ENCODE results near the gene FSD1L. TPM values are rescaled to one million over a fixed set of nuclear protein-coding genes. Genes with fewer than 3 reads are reported as not detected.
A peak's percentile ranks its signal among the peaks of the same experiment; 100 is the strongest.

Gene FSD1L
- total and polyA plus RNA-seq, 2 of the 13 experiments (the other 11 are each of a cell fraction or from before 2014, with no cell fraction given): 4.1 to 5.1 TPM

DNA sequence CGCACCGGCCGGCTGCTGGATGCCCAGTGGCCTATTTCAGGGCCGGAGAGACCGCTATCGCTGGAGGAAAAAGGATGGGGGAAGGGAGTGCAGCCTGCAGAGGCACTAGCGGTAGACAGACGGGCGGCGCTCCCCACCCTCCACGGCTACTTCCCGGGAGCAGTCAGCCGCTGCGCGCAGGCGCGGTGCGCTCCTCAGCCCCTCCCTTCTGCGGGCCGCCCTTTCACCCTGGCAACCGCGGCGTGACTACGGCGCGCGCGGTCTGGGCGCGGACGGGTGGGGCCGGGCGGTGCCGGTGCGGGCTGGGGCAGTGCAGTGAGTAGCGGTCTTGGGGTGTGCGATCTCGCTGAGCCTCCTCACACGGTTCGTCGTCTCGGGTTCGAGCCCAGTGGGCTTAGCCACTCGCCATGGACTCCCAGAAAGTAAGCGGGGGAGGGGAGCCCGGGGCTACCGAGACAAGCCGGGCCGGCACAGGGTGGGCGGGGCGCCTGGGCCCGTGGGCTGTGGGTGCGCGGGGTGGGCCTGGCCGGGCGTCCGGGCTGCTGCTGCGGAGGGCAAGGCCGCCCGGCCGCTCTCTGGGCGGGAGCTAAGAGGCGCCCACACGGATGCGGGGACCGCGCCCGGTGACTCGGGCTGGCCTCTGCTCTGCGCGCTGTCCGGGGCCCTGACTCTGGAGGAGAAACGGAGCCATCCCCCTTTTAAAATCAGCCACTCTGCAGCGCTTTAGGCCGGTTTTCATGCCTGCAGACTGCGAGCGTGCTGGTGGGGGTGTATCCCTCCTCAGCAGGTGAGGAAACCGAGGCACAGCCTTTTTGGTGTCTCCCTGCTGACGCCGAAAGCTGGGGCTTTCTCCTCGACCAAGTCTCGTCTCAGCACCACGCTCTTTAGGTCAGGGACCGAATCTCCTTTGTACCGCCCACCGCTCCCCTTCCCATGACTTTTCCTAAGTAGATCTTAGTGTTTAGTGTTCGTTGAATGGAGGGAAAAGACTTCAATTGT, at the start of gene FSD1L (continued):
- peak; percentile 61; the same call in 1 of the 2 replicates for TF ChIP-seq KDM5A (IDR thresholded peaks at IDR 0.05; ENCODE audit: borderline replicate concordance, low read length)
- no peak for TF ChIP-seq CSRNP2 (CRISPR knock-in tag; conservative IDR thresholded peaks at IDR 0.05; ENCODE audit: low read depth)
- no peak for TF ChIP-seq NR2F2 (IDR thresholded peaks at IDR 0.05; ENCODE audit: borderline replicate concordance, low read depth)
- no peak for TF ChIP-seq SIN3B (IDR thresholded peaks at IDR 0.05; ENCODE audit: low read length)
- no peak for TF ChIP-seq IKZF1 (IDR thresholded peaks at IDR 0.05)
- no peak for TF ChIP-seq ZNF547 (CRISPR knock-in tag; IDR thresholded peaks at IDR 0.05)
- no peak for TF ChIP-seq TCF7 (IDR thresholded peaks at IDR 0.05; ENCODE audit: low read depth)
- TF ChIP-seq ZNF468 (CRISPR knock-in tag; IDR thresholded peaks at IDR 0.05): no peak
- TF ChIP-seq ZBTB8A (CRISPR knock-in tag; IDR thresholded peaks at IDR 0.05; ENCODE audit: borderline replicate concordance, low read depth): no peak; the same call in 1 of the 2 replicates
- no peak; the same call in 1 of the 2 replicates for TF ChIP-seq MED13 (CRISPR knock-in tag; IDR thresholded peaks at IDR 0.05)
- no peak for TF ChIP-seq GABPA (IDR thresholded peaks at IDR 0.05; ENCODE audit: low read depth, low read length)
- TF ChIP-seq GABPA (CRISPR knock-in tag; IDR thresholded peaks at IDR 0.05; ENCODE audit: low read depth): no peak
- peak; percentile 58; the same call in 1 of the 2 replicates for TF ChIP-seq NFKB2 (CRISPR knock-in tag; IDR thresholded peaks at IDR 0.05; ENCODE audit: borderline replicate concordance)
- TF ChIP-seq HNF1A (IDR thresholded peaks at IDR 0.05; ENCODE audit: low read depth): no peak
- TF ChIP-seq HNF1A (CRISPR knock-in tag; IDR thresholded peaks at IDR 0.05; ENCODE audit: borderline replicate concordance): peak; percentile 61; the same call in 1 of the 2 replicates
- no peak for TF ChIP-seq KAT2B (IDR thresholded peaks at IDR 0.05; ENCODE audit: borderline replicate concordance, low read depth, low read length)
- TF ChIP-seq ZNF569 (CRISPR knock-in tag; IDR thresholded peaks at IDR 0.05; ENCODE audit: borderline replicate concordance): no peak
- no peak; the same call in 1 of the 2 replicates for TF ChIP-seq ZBTB7A (CRISPR knock-in tag; IDR thresholded peaks at IDR 0.05)
- no peak; the same call in 1 of the 2 replicates for TF ChIP-seq ZNF749 (CRISPR knock-in tag; IDR thresholded peaks at IDR 0.05; ENCODE audit: borderline replicate concordance)
- no peak for TF ChIP-seq NFRKB (IDR thresholded peaks at IDR 0.05)
- TF ChIP-seq, protein P1, sequence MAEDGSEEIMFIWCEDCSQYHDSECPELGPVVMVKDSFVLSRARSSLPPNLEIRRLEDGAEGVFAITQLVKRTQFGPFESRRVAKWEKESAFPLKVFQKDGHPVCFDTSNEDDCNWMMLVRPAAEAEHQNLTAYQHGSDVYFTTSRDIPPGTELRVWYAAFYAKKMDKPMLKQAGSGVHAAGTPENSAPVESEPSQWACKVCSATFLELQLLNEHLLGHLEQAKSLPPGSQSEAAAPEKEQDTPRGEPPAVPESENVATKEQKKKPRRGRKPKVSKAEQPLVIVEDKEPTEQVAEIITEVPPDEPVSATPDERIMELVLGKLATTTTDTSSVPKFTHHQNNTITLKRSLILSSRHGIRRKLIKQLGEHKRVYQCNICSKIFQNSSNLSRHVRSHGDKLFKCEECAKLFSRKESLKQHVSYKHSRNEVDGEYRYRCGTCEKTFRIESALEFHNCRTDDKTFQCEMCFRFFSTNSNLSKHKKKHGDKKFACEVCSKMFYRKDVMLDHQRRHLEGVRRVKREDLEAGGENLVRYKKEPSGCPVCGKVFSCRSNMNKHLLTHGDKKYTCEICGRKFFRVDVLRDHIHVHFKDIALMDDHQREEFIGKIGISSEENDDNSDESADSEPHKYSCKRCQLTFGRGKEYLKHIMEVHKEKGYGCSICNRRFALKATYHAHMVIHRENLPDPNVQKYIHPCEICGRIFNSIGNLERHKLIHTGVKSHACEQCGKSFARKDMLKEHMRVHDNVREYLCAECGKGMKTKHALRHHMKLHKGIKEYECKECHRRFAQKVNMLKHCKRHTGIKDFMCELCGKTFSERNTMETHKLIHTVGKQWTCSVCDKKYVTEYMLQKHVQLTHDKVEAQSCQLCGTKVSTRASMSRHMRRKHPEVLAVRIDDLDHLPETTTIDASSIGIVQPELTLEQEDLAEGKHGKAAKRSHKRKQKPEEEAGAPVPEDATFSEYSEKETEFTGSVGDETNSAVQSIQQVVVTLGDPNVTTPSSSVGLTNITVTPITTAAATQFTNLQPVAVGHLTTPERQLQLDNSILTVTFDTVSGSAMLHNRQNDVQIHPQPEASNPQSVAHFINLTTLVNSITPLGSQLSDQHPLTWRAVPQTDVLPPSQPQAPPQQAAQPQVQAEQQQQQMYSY (CRISPR knock-in tag; IDR thresholded peaks at IDR 0.05): no peak

Measured in HepG2 (cell line).